Myocyte (in vitro differentiated cells): ENCODE data around the gene SCTR. TPM values are rescaled to one million over a fixed set of nuclear protein-coding genes. Genes with fewer than 3 reads are reported as not detected.
A peak's percentile ranks its signal among the peaks of the same experiment; 100 is the strongest.

ENCODE experiments used
- DNase-seq: peaks from one replicate; pipeline ENCODE4 v3.0.0-alpha.2; 2012; ENCODE audit warnings: low read depth
- polyA plus RNA-seq: library from polyadenylated mRNA; unstranded; fragments of >200 nt; gene quantifications from one replicate; pipeline ENCODE4 v1.2.1, GENCODE V29; 2012; ENCODE audit warnings: missing spikeins
- total RNA-seq: library from RNA; depleted of rRNA; stranded (reverse); fragments of >200 nt; gene quantifications from 2 replicates; pipeline ENCODE4 v1.2.3, GENCODE V29; 2014

The SCTR gene
- total RNA-seq: not detected in 2 replicates
- not detected for polyA plus RNA-seq

- DNase-seq: no peak
Measured at GRCh38 chr2:119523952-119524694, at the start of gene SCTR. SCTR (minus strand) TSS chr2:119524483; CDS start chr2:119524226, 257 bp downstream.

GRCh38 chr2:119567292-119567691 is 43.0 kb upstream of the SCTR start:
- no peak for DNase-seq

- DNase-seq: no peak
Measured at GRCh38 chr2:119565481-119565880, 41.2 kb upstream of the SCTR start.

GRCh38 chr2:119553687-119554344 is 29.5 kb upstream of the SCTR start:
- DNase-seq: no peak

- DNase-seq: no peak
Measured at GRCh38 chr2:119552902-119553301, 28.6 kb upstream of the SCTR start.

GRCh38 chr2:119550856-119551255 is 26.6 kb upstream of the SCTR start:
- no peak for DNase-seq

GRCh38 chr2:119550346-119550745 is 26.1 kb upstream of the SCTR start:
- no peak for DNase-seq

GRCh38 chr2:119549241-119549640 is 25.0 kb upstream of the SCTR start:
- peak; percentile 18 for DNase-seq

- DNase-seq: no peak
Measured at GRCh38 chr2:119548516-119549120, 24.3 kb upstream of the SCTR start.

- DNase-seq: no peak
Measured at GRCh38 chr2:119546447-119546767, 22.1 kb upstream of the SCTR start.

GRCh38 chr2:119545754-119546446 is 21.6 kb upstream of the SCTR start:
- no peak for DNase-seq

GRCh38 chr2:119544939-119545475 is 20.7 kb upstream of the SCTR start:
- no peak for DNase-seq

- DNase-seq: peak; percentile 67
Measured at GRCh38 chr2:119544075-119544938, 20.0 kb upstream of the SCTR start, which contains the start of gene CFAP221. CFAP221 (plus strand) TSS chr2:119544449; CDS start chr2:119546132, 1,683 bp downstream.

- no peak for DNase-seq
Measured at GRCh38 chr2:119541476-119541875, 17.2 kb upstream of the SCTR start.

GRCh38 chr2:119537792-119538191 is 13.5 kb upstream of the SCTR start:
- no peak for DNase-seq

GRCh38 chr2:119536707-119537106 is 12.4 kb upstream of the SCTR start:
- DNase-seq: no peak

- DNase-seq: no peak
Measured at GRCh38 chr2:119536211-119536610, 11.9 kb upstream of the SCTR start.

- DNase-seq: no peak
Measured at GRCh38 chr2:119533560-119533959, 9.3 kb upstream of the SCTR start.

- no peak for DNase-seq
Measured at GRCh38 chr2:119531292-119531691, 7.0 kb upstream of the SCTR start.

GRCh38 chr2:119527999-119528398 is 3.7 kb upstream of the SCTR start:
- DNase-seq: no peak

GRCh38 chr2:119525614-119526013 is 1.3 kb upstream of the SCTR start:
- no peak for DNase-seq
